G401.6 (cell line): ENCODE measurements around the gene HK2.

Experiments
- FAIRE-seq: peaks from 2 replicates; lab custom pipeline; 2012; peaks lifted over from hg19 to GRCh38; lab: Jason Lieb, UNC

The HK2 gene

GRCh38 chr2:74857725-74858124 is 23.8 kb downstream of the HK2 start:
- FAIRE-seq, result no peak

- no peak for FAIRE-seq
Observed at GRCh38 chr2:74858281-74858680, 24.4 kb downstream of the HK2 start.

DNA sequence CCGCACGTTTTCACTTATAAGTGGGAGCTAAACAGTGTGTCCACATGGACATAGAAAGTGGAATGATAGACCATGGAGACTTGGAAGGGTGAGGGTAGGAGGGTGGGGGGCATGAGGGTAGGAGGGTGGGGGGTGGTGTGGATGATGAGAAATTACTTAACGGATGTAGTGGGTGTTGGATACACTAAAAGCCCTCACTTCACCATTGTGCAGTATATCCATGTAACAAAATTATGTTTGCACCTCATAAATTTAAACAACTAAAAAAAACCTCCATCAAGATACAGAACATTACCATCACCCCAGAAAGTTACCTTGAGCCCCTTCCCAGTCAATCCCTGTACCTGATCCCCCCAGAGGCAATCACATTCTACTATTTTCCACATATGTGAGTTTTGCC is 26.2 kb downstream of the HK2 start:
- FAIRE-seq, result no peak

DNA sequence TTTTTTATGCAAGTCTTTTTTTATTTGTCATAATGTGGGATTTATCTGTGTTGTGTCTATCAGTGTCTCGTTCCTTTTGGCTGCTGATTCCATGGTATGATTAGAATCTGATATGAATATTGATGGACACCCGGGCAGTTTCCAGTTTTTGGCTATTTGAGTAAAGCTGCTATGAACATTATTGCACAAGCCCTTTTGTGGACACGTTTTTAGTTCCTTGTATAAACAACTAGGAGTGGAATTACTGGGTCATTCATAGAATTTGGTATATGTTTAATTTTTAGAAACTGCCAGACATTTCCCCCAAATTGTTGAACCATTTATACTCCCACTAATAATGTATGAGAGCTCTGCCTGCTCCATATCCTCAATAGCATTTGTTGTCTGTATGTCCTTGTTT is 26.6 kb downstream of the HK2 start:
- no peak for FAIRE-seq

GRCh38 chr2:74861531-74861930 is 27.6 kb downstream of the HK2 start:
- FAIRE-seq, result no peak

DNA sequence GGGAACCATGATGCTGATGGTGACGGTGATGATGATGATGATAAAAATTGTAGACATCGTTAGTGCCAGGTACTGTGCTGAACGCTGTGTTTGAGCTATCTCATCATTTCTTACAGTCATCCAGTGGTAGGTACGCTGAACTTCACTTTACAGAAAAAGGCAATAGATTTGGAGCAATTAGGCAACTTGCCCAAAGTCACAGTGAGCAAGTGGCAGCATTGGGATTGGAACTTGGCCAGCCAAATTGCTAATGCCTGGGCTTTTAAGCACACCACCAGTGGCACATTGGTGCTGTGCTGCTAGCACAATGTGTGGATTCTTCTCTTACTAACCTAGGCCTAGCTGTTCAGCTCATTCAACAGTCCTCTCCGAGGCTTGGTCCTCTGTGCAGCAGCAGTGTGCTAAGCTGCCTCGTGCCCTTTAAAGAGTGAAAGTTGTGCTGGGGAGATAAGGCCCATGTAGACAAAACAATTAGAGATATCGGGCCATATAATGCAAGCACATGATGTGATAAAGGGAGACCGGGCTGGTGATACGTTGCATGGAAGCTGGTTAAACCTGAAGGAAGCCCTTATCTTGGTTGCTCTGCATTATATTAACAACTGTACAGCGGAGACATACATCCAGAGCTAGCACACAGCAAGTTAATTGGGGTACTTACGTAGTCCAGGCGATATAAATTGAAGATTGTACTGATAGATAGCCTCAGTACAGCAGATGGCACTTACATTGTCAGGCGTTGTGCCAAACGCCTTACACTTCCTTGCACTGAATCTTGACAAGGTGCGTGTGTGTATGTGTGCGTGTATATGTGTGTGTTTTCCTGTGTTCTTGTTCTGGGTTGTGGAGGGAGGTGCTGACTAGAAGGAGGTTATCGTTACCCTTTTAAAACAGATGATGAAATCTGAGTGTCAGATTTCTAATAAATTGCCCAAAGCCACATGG is 28.4 kb downstream of the HK2 start:
- no peak for FAIRE-seq

GRCh38 chr2:74863802-74864248 is 29.9 kb downstream of the HK2 start:
- FAIRE-seq, result no peak

DNA sequence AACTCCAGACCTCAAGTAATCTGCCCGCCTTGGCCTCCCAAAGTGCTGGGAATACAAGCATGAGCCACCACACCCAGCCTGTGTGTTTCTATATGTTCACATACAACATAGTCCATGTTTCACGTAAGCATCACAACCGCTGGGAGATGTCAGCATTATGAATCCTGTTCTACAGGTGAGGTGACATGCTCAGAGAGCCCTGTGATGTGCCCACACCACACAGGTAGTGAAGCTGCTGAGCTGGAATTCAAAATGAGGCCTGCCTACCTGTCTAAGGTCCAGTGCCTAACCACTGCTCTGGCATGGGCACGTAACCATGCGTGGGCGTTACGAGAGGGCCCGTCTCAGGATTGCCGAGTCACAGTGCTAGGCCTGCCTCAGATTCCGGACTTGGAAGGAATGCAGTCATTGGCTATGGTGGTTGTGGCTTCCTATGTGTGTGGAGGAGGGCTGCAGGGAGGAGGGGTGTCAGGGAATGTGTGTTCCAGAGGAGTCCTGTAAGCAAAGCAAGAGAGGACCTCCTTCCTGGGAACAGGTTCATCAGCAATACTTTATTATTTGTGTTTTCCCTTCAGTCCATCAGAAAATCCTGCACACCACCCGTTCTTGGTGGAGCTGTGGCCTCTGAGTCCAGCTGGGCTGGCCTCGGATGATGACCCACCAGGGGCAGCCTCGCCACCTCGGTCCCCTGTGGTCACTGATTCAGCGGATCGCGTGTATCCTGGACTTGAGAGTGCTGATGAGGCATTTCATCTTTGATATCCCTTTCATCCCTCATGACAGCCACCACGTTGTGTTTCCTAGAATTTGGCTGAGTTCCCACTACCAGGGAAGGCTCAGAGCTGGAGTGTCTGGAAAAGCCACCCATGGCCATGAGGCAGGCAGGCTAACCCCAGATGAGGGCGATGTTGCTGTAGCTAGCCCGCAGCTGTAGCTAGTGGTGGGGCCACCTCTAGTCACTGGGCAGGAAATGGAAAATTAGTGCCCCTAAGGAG is 31.1 kb downstream of the HK2 start:
- FAIRE-seq, result no peak

- FAIRE-seq, result no peak
Observed at GRCh38 chr2:74865770-74866674, 32.1 kb downstream of the HK2 start.

GRCh38 chr2:74867841-74868658 is 34.1 kb downstream of the HK2 start:
- FAIRE-seq, result no peak

DNA sequence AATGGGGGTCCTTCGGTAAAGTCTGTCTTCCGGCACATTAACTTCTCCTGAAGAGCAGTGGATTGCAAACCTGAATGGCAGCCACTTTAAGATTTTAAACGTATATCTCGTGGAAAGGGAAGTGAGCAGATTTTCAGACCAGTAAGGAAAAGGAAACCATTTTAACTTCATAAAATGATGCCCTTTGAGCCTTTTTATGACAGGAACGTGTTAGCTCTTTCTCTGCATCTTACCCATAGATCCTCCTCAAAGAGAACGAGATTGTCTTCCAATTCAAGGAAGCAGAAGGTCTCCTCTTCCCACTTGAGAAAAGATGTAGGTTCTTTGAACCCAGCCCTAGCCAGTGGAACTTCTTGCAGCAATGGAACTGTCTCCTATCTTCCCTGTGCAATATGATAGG is 35.6 kb downstream of the HK2 start:
- FAIRE-seq, result no peak

GRCh38 chr2:74870951-74871350 is 37.0 kb downstream of the HK2 start:
- FAIRE-seq, result no peak

GRCh38 chr2:74871414-74871813 is 37.5 kb downstream of the HK2 start:
- FAIRE-seq, result no peak

DNA sequence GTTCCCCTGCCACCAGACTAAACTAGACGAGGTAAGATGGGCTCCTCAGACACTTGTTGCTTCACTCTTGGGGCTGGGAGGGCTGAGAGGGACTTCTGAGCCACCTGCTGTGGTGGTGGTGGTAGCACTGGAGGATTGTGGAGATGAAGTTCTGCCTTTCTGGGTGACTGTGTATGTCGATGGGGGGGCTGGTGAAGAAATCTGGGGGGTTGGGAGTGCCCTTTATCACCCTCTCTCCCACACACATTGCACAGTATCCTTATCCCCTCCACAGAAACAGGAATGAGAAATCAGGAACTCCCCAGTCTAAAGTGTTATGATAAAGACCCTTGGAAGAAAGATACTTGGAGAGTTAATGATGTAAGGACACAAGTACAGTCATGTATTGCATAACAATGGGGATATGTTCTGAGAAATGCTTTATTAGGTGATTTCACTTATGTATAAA is 38.5 kb downstream of the HK2 start:
- no peak for FAIRE-seq

- no peak for FAIRE-seq
Observed at GRCh38 chr2:74873012-74873665, 39.2 kb downstream of the HK2 start.

GRCh38 chr2:74873678-74874640 is 40.0 kb downstream of the HK2 start:
- no peak for FAIRE-seq

- peak; percentile 71 for FAIRE-seq
Observed at GRCh38 chr2:74876081-74876886, 42.4 kb downstream of the HK2 start.

DNA sequence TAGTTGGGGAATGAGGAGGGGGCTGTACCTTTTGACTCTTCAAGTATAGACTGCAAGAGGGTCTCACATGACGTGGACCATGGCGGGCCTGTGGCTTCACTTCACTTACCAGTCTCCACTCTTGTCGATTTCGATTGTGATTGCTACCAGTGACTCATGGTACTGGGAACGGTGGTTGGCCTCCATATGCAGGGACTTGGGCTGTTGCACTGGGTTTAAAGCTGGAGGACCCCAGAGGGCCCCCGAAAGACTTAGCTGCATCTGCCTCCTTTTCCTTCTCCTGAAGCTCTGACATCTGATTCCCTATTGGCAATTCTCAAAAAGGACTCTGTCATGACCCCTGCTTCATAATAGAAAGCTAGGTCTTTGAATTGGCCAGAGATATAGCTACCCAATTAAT is 43.4 kb downstream of the HK2 start:
- no peak for FAIRE-seq
